Trophoblast cell (in vitro differentiated cells and primary cell): ENCODE data around the gene NRK.
A peak's percentile ranks its signal among the peaks of the same experiment; 100 is the strongest.

Source experiments
- DNase-seq, 2 donors: peaks; one replicate each; pipeline ENCODE4 v3.0.0-alpha.2; 2016
- H2AFZ ChIP-seq: 2 replicates; pipeline ENCODE4 v1.6.1; 2013; ENCODE audit warnings: low read length, moderate library complexity, mild to moderate bottlenecking; ENCODE audit not compliant: insufficient read depth, poor library complexity
- H2AK5ac ChIP-seq: 2 replicates; pipeline ENCODE4 v1.6.1; 2013; ENCODE audit warnings: mild to moderate bottlenecking, low read length
- H2BK120ac ChIP-seq: 2 replicates; pipeline ENCODE4 v1.6.1; 2013; ENCODE audit warnings: low read length, mild to moderate bottlenecking, moderate library complexity; ENCODE audit not compliant: insufficient read depth, poor library complexity
- H2BK12ac ChIP-seq: 2 replicates; pipeline ENCODE4 v1.6.1; 2013; ENCODE audit warnings: mild to moderate bottlenecking, low read length, moderate library complexity
- H2BK5ac ChIP-seq: 2 replicates; pipeline ENCODE4 v1.6.1; 2013; ENCODE audit warnings: low read length, low read depth, moderate library complexity, mild to moderate bottlenecking; ENCODE audit not compliant: poor library complexity
- H3K14ac ChIP-seq: 2 replicates; pipeline ENCODE4 v1.6.1; 2013; ENCODE audit warnings: mild to moderate bottlenecking, low read length
- H3K18ac ChIP-seq: 2 replicates; pipeline ENCODE4 v1.6.1; 2013; ENCODE audit warnings: mild to moderate bottlenecking, low read length
- H3K23ac ChIP-seq: 2 replicates; pipeline ENCODE4 v1.6.1; 2013; ENCODE audit warnings: low read length
- H3K27ac ChIP-seq: 2 replicates; pipeline ENCODE4 v1.5.1; 2013; ENCODE audit warnings: low read depth, mild to moderate bottlenecking, inconsistent platforms, low read length, moderate library complexity
- H3K27me3 ChIP-seq: 2 replicates; pipeline ENCODE4 v1.6.1; 2013; ENCODE audit warnings: inconsistent platforms, mild to moderate bottlenecking, low read length, moderate library complexity; ENCODE audit not compliant: insufficient read depth
- H3K36me3 ChIP-seq, 2 experiments: 1 replicate in 1 of 2; 2 replicates in 1 of 2; pipeline ENCODE4 v1.6.1; 2013; ENCODE audit warnings: low read length in 2 of 2, mild to moderate bottlenecking in 2 of 2, moderate library complexity in 1 of 2; ENCODE audit not compliant: insufficient read depth in 2 of 2, control insufficient read depth in 1 of 2
- H3K4ac ChIP-seq: 2 replicates; pipeline ENCODE4 v1.6.1; 2013; ENCODE audit warnings: low read depth, mild to moderate bottlenecking, low read length, moderate library complexity
- H3K4me1 ChIP-seq, 2 experiments: 1 replicate in 1 of 2; 2 replicates in 1 of 2; pipeline ENCODE4 v1.6.1; 2013; ENCODE audit warnings: low read length in 2 of 2, mild to moderate bottlenecking in 2 of 2, moderate library complexity in 1 of 2; ENCODE audit not compliant: insufficient read depth in 2 of 2, control insufficient read depth in 1 of 2
- H3K4me2 ChIP-seq: 2 replicates; pipeline ENCODE4 v1.6.1; 2013; ENCODE audit warnings: inconsistent platforms, mild to moderate bottlenecking, low read length, moderate library complexity
- H3K4me3 ChIP-seq: 2 replicates; pipeline ENCODE4 v1.5.1; 2013; ENCODE audit warnings: mild to moderate bottlenecking, low read depth, low read length, inconsistent platforms
- H3K79me1 ChIP-seq: one replicate; pipeline ENCODE4 v1.6.1; 2013; ENCODE audit warnings: low read length
- H3K79me2 ChIP-seq: 2 replicates; pipeline ENCODE4 v1.6.1; 2013; ENCODE audit warnings: low read length, mild to moderate bottlenecking; ENCODE audit not compliant: control insufficient read depth, insufficient read depth, poor library complexity
- H3K9ac ChIP-seq: 2 replicates; pipeline ENCODE4 v1.6.1; 2013; ENCODE audit warnings: mild to moderate bottlenecking, low read length
- H3K9me3 ChIP-seq: 2 replicates; pipeline ENCODE4 v1.6.1; 2013; ENCODE audit warnings: low read depth, mild to moderate bottlenecking, control low read depth, inconsistent platforms, low read length; ENCODE audit not compliant: insufficient read depth
- H4K12ac ChIP-seq: 2 replicates; pipeline ENCODE4 v1.6.1; 2013; ENCODE audit warnings: low read depth, mild to moderate bottlenecking, low read length, moderate library complexity
- H4K8ac ChIP-seq: 2 replicates; pipeline ENCODE4 v1.6.1; 2013; ENCODE audit warnings: low read depth, mild to moderate bottlenecking, low read length, moderate library complexity
- H4K91ac ChIP-seq: one replicate; pipeline ENCODE4 v1.6.1; 2013; ENCODE audit warnings: low read depth, mild to moderate bottlenecking, low read length, moderate library complexity
- WGBS: extraction: QIAGEN DNeasy Blood & Tissue Kit; methylation state at CpG from one replicate; pipeline ENCODE4 v1.1.7; 2013; ENCODE audit warnings: missing lambda C conversion rate; ENCODE audit not compliant: insufficient read length, insufficient coverage; ENCODE audit errors: extremely low coverage; 5-methylcytosine and 5-hydroxymethylcytosine counted together

Gene NRK

GRCh38 chrX:105865709-105866108, 43.4 kb downstream of the NRK start:
- H3K9me3 ChIP-seq, result no peaks in the 10 kb centered on the region
- no peaks in the 10 kb centered on the region for H3K79me1 ChIP-seq
- H3K23ac ChIP-seq, result no peak overlapping the region
- H3K14ac ChIP-seq, result no peak overlapping the region
- no peak overlapping the region for H4K91ac ChIP-seq
- peak in 1 of 2 donors; percentile 38 for DNase-seq
- H2BK120ac ChIP-seq, result no peak overlapping the region
- no peaks in the 10 kb centered on the region for H3K27me3 ChIP-seq
- no peak overlapping the region for H3K4ac ChIP-seq
- no peak overlapping the region for H2AK5ac ChIP-seq
- no peak overlapping the region for H2BK12ac ChIP-seq
- H4K12ac ChIP-seq, result no peak overlapping the region
- WGBS, result no CpG with 5 or more reads among the region's 3 CpGs
- no peaks in the 10 kb centered on the region for H3K4me1 ChIP-seq
- H3K4me3 ChIP-seq, result no peak overlapping the region
- H2BK5ac ChIP-seq, result no peak overlapping the region
- H4K8ac ChIP-seq, result no peak overlapping the region
- H3K36me3 ChIP-seq, result no peaks in the 10 kb centered on the region
- no peaks in the 10 kb centered on the region for H3K79me2 ChIP-seq
- no peak overlapping the region for H2AFZ ChIP-seq
- H3K4me2 ChIP-seq, result no peak overlapping the region
- no peak overlapping the region for H3K9ac ChIP-seq
- no peak overlapping the region for H3K27ac ChIP-seq
- H3K18ac ChIP-seq, result no peak overlapping the region

GRCh38 chrX:105869701-105870100, 47.4 kb downstream of the NRK start:
- Histone ChIP-seq H3K79me2 (no peaks in the 10 kb centered on the region), H3K4ac (no peak overlapping the region), H3K4me2 (no peak overlapping the region), H3K27ac (no peak overlapping the region), H3K14ac (no peak overlapping the region), H3K9me3 (no peaks in the 10 kb centered on the region), H2BK5ac (no peak overlapping the region), H2AK5ac (no peak overlapping the region), H3K18ac (no peak overlapping the region), H3K27me3 (no peaks in the 10 kb centered on the region), H3K4me1 (no peaks in the 10 kb centered on the region), H4K91ac (no peak overlapping the region), H2BK12ac (no peak overlapping the region), H4K8ac (no peak overlapping the region), H3K79me1 (no peaks in the 10 kb centered on the region), H4K12ac (no peak overlapping the region), H3K4me3 (no peak overlapping the region), H3K9ac (no peak overlapping the region), H2AFZ (no peak overlapping the region), H3K36me3 (no peaks in the 10 kb centered on the region), H2BK120ac (no peak overlapping the region), H3K23ac (no peak overlapping the region)
- WGBS, result no CpG with 5 or more reads among the region's 1 CpG
- DNase-seq, result no peak

GRCh38 chrX:105870445-105870844, 48.1 kb downstream of the NRK start:
- no CpG with 5 or more reads among the region's 3 CpGs for WGBS
- Histone ChIP-seq H3K27ac (no peak overlapping the region), H4K8ac (no peak overlapping the region), H3K18ac (no peak overlapping the region), H3K4me2 (no peak overlapping the region), H2BK5ac (no peak overlapping the region), H3K23ac (no peak overlapping the region), H3K9ac (no peak overlapping the region), H4K91ac (no peak overlapping the region), H2BK120ac (no peak overlapping the region), H4K12ac (no peak overlapping the region), H3K14ac (no peak overlapping the region), H3K79me2 (no peaks in the 10 kb centered on the region), H3K4me3 (no peak overlapping the region), H3K36me3 (no peaks in the 10 kb centered on the region), H2AFZ (no peak overlapping the region), H2BK12ac (no peak overlapping the region), H3K79me1 (no peaks in the 10 kb centered on the region), H3K9me3 (no peaks in the 10 kb centered on the region), H3K4me1 (no peaks in the 10 kb centered on the region), H3K27me3 (no peaks in the 10 kb centered on the region), H3K4ac (no peak overlapping the region), H2AK5ac (no peak overlapping the region)
- no peak for DNase-seq

DNA sequence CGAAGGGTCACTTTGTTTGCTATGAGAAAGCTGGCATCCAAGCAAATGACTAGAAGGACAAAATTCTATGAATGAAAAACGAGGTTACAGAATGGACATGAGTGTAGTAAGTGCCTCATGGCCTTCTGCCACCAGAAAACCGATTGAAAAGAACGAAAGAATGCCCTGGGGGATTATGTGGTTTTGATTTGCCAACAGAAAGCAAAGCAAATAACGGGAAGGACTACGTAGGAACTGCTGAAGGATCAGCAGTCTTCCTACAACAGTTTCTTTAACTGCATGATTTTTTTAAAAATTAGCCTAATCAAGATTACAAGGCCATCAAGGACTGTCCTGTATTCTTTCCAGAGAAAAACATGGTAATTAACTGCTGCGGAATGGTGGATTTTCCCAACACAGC, 50.6 kb downstream of the NRK start:
- Histone ChIP-seq H3K9ac (no peak overlapping the region), H3K27ac (no peak overlapping the region), H3K27me3 (no peaks in the 10 kb centered on the region), H4K8ac (no peak overlapping the region), H3K4me1 (no peaks in the 10 kb centered on the region), H3K36me3 (no peaks in the 10 kb centered on the region), H3K4me3 (no peak overlapping the region), H2AK5ac (no peak overlapping the region), H2BK12ac (no peak overlapping the region), H3K23ac (no peak overlapping the region), H3K9me3 (no peaks in the 10 kb centered on the region), H3K4me2 (no peak overlapping the region), H3K79me2 (no peaks in the 10 kb centered on the region), H2BK5ac (no peak overlapping the region), H3K4ac (no peak overlapping the region), H3K79me1 (no peaks in the 10 kb centered on the region), H2BK120ac (no peak overlapping the region), H2AFZ (no peak overlapping the region), H3K14ac (no peak overlapping the region), H3K18ac (no peak overlapping the region), H4K91ac (no peak overlapping the region), H4K12ac (no peak overlapping the region)
- DNase-seq, result no peak
- no CpG with 5 or more reads among the region's 7 CpGs for WGBS
